CD4-positive, alpha-beta T cell treated with Interleukin-12 subunit alpha and Interleukin-12 subunit beta, for 1 hour (primary cell): Measurements from ENCODE around the gene RPL22L1.
A peak's percentile ranks its signal among the peaks of the same experiment; 100 is the strongest.
"Not testable (repeated sequence)": the region's sequence is repeated elsewhere in the genome, so short reads cannot be mapped to it uniquely, and the experiment has no call there.

Experiments
- DNase-seq: peaks from one replicate; pipeline ENCODE4 v3.0.0-alpha.2; 2020

Gene RPL22L1

GRCh38 chr3:170869645-170870593 lies at the start of gene RPL22L1:
RPL22L1 (minus strand) TSS chr3:170870195; CDS start chr3:170870167, 28 bp downstream.
- DNase-seq: peak; percentile 95

- DNase-seq: no peak
Observed at GRCh38 chr3:170918715-170919114, 48.7 kb upstream of the RPL22L1 start.

- DNase-seq: no peak
Observed at GRCh38 chr3:170914690-170915089, 44.7 kb upstream of the RPL22L1 start.

- DNase-seq: no peak
Observed at GRCh38 chr3:170914212-170914611, 44.2 kb upstream of the RPL22L1 start.

DNA sequence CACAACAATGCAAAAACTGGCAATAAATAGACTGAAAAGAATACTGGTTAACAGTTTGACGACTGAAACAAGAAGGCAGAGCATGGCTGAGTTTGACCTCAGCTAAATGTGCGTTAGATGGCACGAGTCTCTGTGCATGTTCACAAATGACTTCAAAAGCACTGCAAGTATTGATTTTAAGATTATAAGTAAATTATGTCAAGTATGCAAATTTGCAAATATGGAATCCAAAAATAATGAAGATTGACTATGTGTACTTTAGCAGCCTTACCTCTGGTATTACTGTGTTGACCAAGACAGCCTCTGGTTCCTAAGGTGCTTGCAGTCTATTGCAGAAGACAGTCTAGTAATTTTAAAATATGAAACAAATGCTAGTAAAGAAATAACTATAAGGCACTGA lies 41.1 kb upstream of the RPL22L1 start:
- DNase-seq: no peak

GRCh38 chr3:170910542-170910941 lies 40.5 kb upstream of the RPL22L1 start:
- DNase-seq: no peak

- DNase-seq: peak; percentile 7
Observed at GRCh38 chr3:170909129-170909903, 39.3 kb upstream of the RPL22L1 start.

DNA sequence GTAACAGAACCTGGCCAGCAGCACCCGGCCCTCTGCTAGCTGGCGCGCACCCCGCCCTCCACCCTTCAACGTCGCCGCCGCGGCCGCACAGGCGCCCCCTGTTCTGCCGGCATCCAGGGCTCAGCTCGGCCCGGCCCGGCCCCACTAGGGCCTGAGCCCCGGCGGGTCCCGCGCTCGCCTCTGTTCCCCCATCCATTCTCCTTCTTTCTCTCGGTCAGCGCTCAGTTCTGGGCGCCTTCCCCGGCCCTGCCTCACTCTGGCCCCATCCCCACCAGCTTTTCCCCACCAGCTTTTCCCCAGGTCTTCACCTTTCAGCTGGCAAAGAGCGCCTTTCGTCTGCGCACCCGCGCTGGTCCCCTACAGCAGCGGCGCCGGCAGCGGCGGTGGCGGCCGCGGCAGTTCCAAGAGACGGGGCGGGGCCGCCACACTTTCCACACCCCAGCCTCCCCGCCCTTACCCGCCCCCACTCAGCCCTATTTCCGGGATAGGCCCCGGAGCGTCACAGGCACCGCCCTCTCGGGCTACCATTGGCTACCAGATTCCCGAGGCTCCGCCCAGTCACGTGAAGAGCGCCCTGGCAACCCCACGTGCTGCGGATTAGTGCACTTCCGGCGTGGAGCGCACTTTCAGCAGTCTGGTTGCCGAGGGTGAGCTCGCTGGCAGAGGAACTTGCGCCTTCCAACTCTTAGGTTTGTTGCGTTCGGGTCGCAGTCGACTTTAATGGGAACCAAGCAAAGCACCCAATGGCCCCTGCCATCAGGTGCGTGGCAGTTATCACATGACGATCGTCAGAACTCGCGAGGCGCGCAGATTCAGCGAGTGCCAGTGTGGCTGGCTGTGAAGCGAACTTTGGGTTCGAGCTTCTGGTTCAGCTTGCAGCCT lies 38.5 kb upstream of the RPL22L1 start, which contains the start of gene EIF5A2:
TSS of gene EIF5A2 (minus strand) at position 403 of the 882 bp plus-strand sequence. CDS start 831 bp downstream, outside the sequence.
- peak; percentile 97 for DNase-seq

GRCh38 chr3:170907637-170908234 lies 37.7 kb upstream of the RPL22L1 start:
- peak; percentile 5 for DNase-seq

DNA sequence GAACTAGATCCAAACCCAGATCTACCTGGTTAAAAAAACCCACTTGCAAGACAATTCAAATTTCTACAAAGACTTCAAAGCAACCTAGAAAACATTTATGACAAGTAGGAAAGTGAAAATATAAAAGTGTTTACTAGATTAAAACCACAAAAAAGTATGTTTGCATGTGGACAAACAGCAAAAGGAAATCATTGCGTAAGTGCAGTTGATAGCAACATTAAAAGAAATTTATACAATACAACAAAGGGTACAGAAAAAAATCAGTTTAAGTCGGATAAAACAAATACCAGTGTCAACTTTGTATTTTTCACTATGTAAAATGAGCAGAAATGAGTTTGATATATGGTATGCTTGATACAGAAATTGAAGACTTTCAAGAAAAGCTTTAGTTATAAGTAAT lies 35.9 kb upstream of the RPL22L1 start:
- DNase-seq: no peak

DNA sequence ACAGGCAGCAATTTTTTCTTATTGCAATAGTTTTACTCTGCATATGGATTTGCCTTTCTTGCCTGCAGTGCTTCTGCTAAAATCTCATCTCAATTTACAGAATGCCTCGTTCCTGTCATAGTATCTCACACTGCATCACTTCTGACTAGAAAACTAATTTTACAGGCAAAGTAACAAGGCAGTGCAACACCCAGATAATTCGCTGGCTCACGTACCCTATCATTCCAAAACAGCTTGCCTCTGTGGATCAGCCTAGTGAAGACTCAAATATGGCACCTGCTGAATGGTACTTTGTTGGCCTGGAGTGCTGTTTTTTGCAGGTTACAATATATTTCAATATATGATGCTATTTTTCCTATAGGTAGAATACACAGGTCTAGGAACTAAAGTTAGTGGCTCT lies 33.1 kb upstream of the RPL22L1 start:
- DNase-seq: no peak

DNA sequence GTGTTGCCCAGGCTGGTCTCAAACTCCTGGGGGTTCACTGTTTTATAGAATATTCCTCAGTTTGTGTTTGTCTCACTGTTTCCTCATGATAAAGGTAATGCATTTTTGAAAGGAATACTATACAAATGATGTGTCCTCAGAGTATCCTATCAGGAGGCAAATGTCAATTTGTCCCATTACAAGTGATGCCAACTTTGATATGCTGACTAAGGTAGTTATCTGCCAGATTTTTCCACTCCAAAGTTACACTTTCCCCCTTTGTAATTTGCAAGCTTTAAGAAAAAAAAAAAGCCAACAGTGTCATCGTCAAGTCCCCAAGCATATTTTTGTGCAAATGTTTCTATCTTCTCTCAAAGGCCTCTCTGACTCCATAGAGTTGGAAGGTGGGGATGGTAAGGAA lies 29.5 kb upstream of the RPL22L1 start:
- DNase-seq: no peak

- no peak for DNase-seq
Observed at GRCh38 chr3:170897978-170898377, 28.0 kb upstream of the RPL22L1 start.

- DNase-seq: not testable (repeated sequence)
Observed at GRCh38 chr3:170897199-170897598, 27.2 kb upstream of the RPL22L1 start.

DNA sequence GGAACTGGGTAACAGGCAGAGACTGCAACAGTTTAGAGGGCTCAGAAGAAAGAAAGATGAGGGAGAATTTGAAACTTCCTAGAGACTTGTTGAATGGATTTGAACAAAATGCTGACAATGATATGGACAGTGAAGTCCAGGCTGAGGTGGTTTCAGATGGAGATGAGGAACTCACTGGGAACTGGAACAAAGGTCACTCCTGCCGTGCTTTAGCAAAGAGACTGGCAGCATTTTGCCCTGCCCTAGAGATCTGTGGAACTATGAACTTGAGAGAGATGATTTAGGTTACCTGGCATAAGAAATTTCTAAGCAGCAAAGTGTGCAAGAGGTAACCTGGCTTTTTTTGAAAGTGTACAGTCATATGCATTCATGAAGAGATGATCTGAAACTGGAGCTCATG lies 26.8 kb upstream of the RPL22L1 start:
- no peak for DNase-seq

GRCh38 chr3:170896333-170896732 lies 26.3 kb upstream of the RPL22L1 start:
- DNase-seq: not testable (repeated sequence)

DNA sequence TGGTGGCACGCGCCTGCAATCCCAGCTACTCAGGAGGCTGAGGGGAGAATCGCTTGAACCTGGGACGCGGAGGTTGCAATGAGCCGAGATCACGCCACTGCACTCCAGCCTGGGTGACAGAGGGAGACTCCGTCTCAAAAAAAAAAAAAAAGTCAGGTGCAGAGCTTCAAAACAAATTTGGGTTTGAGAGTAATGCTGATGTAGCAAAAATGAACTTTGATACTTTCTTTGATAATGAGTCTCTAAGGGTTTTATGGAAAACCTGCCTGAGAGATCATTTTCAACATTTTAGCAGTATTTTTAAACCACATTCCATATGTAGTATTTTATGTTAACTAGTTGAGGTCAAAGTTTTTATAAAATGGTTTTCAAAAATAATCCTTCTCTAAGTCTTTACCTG lies 23.9 kb upstream of the RPL22L1 start:
- DNase-seq: no peak

DNA sequence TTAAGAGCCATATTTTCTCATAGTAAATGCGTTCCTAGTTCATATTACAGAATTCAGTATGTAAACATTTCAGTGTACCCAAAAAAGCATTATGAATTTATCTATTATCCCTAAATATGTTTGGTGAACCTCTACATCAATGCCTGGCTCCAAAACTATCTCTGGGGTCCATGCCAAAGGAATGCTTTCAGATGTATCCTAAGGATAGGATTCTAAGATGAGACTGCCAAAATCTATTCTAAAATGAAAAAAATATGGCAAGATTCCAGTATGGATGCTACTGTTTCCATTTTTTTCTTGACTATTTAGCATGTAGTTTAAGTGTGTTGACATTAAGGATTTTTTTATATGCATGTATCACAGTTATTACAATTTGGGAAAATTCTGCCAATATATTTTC lies 19.6 kb upstream of the RPL22L1 start:
- no peak for DNase-seq

GRCh38 chr3:170889132-170889531 lies 19.1 kb upstream of the RPL22L1 start:
- no peak for DNase-seq

DNA sequence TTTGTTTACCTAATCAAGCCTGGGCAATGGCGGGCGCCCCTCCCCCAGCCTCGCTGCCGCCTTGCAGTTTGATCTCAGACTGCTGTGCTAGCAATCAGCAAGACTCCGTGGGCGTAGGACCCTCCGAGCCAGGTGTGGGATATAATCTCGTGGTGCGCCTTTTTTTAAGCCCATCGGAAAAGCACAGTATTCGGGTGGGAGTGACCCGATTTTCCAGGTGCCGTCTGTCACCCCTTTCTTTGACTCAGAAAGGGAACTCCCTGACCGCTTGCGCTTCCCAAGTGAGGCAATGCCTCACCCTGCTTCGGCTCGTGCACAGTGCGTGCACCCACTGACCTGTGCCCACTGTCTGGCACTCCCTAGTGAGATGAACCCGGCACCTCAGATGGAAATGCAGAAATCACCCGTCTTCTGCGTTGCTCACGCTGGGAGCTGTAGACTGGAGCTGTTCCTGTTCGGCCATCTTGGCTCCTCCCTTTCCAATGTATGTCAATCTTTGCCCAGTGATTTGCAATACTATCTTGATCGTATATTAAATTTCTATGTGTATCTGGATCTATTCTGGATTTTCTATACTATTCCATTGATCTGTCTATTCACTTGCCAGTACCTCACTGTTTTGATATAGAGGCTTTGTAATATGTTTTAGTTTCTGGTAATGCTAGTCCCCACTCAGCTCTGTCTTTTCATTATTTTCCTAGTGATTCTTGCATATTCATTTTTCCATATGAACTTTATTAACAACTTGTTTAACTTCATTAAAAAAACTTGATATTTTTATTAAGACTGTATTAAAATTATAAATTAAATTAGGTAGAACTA lies 14.3 kb upstream of the RPL22L1 start:
- DNase-seq: not testable (repeated sequence)

- not testable (repeated sequence) for DNase-seq
Observed at GRCh38 chr3:170878688-170879087, 8.7 kb upstream of the RPL22L1 start.
